Activated naive CD4-positive, alpha-beta T cell treated with anti-CD3 and anti-CD28 coated beads, Interleukin-2, amount 10 ng/mL, durations not matched to agents 7 days and 5 days (primary cell): Measurements from ENCODE around the gene NKD1.

Experiments
- CTCF ChIA-PET: fragments of 350-600 bp; sonication (Branson Sonifier 250); formaldehyde crosslinking; loops from one replicate; lab custom pipeline; 2021; ENCODE audit warnings: antibody characterized with exemption; lab: Charles Lee
- DNase-seq: peaks from one replicate; pipeline ENCODE4 v3.0.0-alpha.2; 2020
- H3K27ac Mint-ChIP-seq: one replicate; pipeline ENCODE4 v1.8.0; 2021; ENCODE audit warnings: mild to moderate bottlenecking, moderate library complexity, mixed read lengths
- H3K27me3 Mint-ChIP-seq: one replicate; pipeline ENCODE4 v1.8.0; 2021; ENCODE audit warnings: mild to moderate bottlenecking, mixed read lengths
- H3K36me3 Mint-ChIP-seq: one replicate; pipeline ENCODE4 v1.8.0; 2021; ENCODE audit warnings: mixed read lengths
- H3K4me1 Mint-ChIP-seq: one replicate; pipeline ENCODE4 v1.8.0; 2021; ENCODE audit warnings: mixed read lengths
- H3K4me3 Mint-ChIP-seq: one replicate; pipeline ENCODE4 v1.8.0; 2021; ENCODE audit warnings: mild to moderate bottlenecking, moderate library complexity, mixed read lengths
- H3K9me3 Mint-ChIP-seq: one replicate; pipeline ENCODE4 v1.8.0; 2021; ENCODE audit warnings: mixed read lengths

NKD1 gene

DNA sequence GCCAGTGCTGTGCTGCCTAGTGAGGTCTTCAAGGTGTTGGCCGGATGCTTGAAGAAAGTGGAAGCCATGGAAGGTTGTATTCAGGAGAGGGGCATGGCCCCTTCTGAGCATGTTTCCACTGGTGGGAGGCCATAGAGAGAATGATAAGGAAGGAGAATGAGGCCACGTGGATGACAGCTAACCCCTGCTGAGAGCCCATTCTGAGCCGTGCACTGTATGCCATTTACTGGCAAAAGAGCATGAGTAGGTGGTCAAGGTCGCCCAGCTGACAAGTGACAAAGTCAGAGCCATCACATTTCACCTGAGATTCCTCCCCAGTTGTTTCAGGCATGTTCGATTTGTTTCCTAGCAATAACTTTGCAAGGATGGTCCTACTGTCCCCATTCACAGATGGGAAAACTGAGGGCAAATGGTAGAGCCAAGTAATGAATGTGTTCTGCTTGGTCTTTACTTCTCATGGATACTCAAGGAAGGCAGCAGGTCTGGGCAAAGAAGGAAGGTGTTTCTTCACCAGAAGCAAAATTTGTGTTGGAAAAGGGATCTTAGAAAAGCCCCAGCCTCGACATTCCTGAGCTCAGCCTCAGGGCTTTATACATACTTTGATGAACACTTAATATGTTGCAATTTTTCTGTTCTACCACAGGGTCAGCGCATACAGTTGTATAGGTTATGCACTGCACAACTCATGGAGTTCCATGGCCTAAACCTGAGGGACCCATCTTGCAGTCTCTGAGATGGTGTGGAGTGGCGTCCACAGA lies 10.5 kb upstream of the NKD1 start:
- DNase-seq, result no peak
- H3K4me1 Mint-ChIP-seq, result no peaks in the 10 kb centered on the region
- no peaks in the 10 kb centered on the region for H3K36me3 Mint-ChIP-seq
- H3K27ac Mint-ChIP-seq, result no peak overlapping the region
- CTCF ChIA-PET, result interaction anchor here (1.9 kb wide), 1 partner anchor 269 kb away, joined by 5 read pairs; no protein-coding TSS in a partner anchor
- no peak overlapping the region for H3K4me3 Mint-ChIP-seq
- H3K9me3 Mint-ChIP-seq, result peaks cover 1% of the 10 kb centered on the region
- H3K27me3 Mint-ChIP-seq, result peaks cover 65% of the 10 kb centered on the region

GRCh38 chr16:50538411-50539052 lies 9.7 kb upstream of the NKD1 start:
- Mint-ChIP-seq H3K36me3 (no peaks in the 10 kb centered on the region), H3K9me3 (peaks cover 9% of the 10 kb centered on the region), H3K27me3 (peaks cover 73% of the 10 kb centered on the region), H3K27ac (no peak overlapping the region), H3K4me1 (no peaks in the 10 kb centered on the region), H3K4me3 (no peak overlapping the region)
- no peak for DNase-seq
- CTCF ChIA-PET, result no interaction called here

GRCh38 chr16:50539053-50539695 lies 9.0 kb upstream of the NKD1 start:
- CTCF ChIA-PET, result interaction anchor here (0.6 kb wide), 1 partner anchor 37 kb away, joined by 3 read pairs; no protein-coding TSS in a partner anchor
- peaks cover 15% of the 10 kb centered on the region for H3K9me3 Mint-ChIP-seq
- peaks cover 74% of the 10 kb centered on the region for H3K27me3 Mint-ChIP-seq
- no peaks in the 10 kb centered on the region for H3K4me1 Mint-ChIP-seq
- no peak overlapping the region for H3K4me3 Mint-ChIP-seq
- H3K36me3 Mint-ChIP-seq, result peaks cover 4% of the 10 kb centered on the region
- no peak for DNase-seq
- no peak overlapping the region for H3K27ac Mint-ChIP-seq

DNA sequence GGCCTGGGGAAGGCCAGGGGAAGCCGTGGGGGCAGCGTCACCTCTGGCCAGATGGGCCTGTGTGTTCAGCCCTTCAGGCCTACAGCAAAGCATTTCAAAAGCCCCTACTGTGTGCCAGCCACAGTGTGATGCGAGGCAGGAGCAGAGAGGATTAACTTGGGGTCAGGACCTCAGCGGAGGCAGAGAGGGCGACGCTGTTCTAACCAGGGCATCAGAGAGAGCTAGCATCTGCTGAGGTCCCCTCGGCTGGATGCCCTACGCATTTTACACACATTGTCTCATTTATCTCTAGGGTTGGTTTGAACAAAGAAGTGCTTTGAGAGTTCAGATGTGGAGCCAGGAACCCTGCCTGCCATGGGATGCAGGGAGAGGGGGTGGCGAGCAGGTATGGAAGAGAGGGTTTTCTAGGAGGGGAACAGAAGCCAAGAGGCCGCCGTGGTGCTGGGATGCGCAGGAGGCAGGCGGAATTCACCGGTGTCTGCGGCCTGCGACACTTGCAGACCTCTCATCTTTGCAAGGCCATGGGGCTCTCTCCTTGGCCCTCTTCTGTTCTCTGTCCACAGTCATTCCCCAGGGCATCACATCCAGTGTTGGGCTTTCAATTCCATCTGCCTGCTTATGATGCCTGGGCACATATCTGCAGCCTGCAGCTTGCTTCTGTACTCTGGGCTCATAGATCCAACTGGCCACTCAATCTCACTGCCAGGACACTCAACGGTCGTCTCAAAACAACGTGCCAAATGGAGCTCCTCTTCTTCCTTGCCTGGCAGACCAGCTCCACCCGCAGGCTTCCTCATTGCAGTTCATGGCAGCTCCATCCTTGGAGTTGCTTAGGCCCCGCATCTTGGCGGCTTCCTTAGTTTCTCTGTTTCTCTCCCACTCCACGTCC lies 8.1 kb upstream of the NKD1 start:
- Mint-ChIP-seq H3K4me1 (no peaks in the 10 kb centered on the region), H3K9me3 (peaks cover 18% of the 10 kb centered on the region), H3K4me3 (no peak overlapping the region), H3K36me3 (peaks cover 4% of the 10 kb centered on the region), H3K27me3 (peaks cover 79% of the 10 kb centered on the region), H3K27ac (no peak overlapping the region)
- CTCF ChIA-PET, result interaction anchor here (0.6 kb wide), 1 partner anchor 38 kb away, joined by 3 read pairs; no protein-coding TSS in a partner anchor
- no peak for DNase-seq

DNA sequence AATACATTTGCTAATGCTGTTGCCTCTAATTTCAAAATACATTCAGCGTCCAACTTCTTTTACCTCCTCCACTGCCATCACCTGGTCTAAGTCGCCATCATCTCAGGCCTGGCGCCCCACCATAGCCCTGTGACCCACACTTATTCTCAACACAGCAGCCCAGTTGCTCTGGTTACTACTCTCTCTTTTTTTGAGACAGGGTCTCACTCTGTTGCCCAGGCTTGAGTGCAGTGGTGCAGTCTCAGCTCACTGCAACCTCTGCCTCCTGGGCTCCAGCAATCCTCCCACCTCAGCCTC lies 7.5 kb upstream of the NKD1 start:
- Mint-ChIP-seq H3K9me3 (peaks cover 18% of the 10 kb centered on the region), H3K4me1 (no peaks in the 10 kb centered on the region), H3K36me3 (peaks cover 4% of the 10 kb centered on the region), H3K4me3 (no peak overlapping the region), H3K27ac (no peak overlapping the region), H3K27me3 (peaks cover 85% of the 10 kb centered on the region)
- DNase-seq, result no peak
- CTCF ChIA-PET, result no interaction called here

GRCh38 chr16:50542703-50543102 lies 5.5 kb upstream of the NKD1 start:
- peaks cover 9% of the 10 kb centered on the region for H3K4me1 Mint-ChIP-seq
- no peak overlapping the region for H3K4me3 Mint-ChIP-seq
- no peak for DNase-seq
- CTCF ChIA-PET, result interaction anchor here (0.7 kb wide), 1 partner anchor 123 kb away, joined by 3 read pairs; no protein-coding TSS in a partner anchor
- H3K27ac Mint-ChIP-seq, result no peak overlapping the region
- H3K36me3 Mint-ChIP-seq, result peaks cover 4% of the 10 kb centered on the region
- H3K9me3 Mint-ChIP-seq, result peaks cover 18% of the 10 kb centered on the region
- peaks cover 90% of the 10 kb centered on the region for H3K27me3 Mint-ChIP-seq

DNA sequence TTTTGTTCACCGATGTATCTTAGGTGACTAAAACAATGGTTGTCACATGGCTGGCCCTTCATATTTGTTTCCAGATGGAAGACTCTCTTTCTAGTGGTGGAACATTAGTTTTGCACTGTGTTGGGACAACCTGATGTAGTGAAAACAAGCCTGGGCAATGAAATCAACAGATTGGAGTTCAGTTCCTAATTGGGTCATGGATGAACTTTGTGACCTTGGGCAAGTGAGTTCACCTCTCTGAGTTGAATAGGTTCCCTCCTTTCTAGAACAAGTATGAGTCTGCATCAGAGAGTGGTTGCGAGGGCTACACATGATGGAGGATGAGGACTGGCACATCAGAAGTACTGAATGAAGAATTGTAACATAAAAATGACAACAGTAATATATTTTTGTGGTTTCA lies 2.1 kb upstream of the NKD1 start:
- no peak overlapping the region for H3K4me3 Mint-ChIP-seq
- H3K9me3 Mint-ChIP-seq, result peaks cover 18% of the 10 kb centered on the region
- peaks cover 87% of the 10 kb centered on the region for H3K27me3 Mint-ChIP-seq
- no peak for DNase-seq
- peaks cover 4% of the 10 kb centered on the region for H3K36me3 Mint-ChIP-seq
- H3K4me1 Mint-ChIP-seq, result peaks cover 14% of the 10 kb centered on the region
- CTCF ChIA-PET, result no interaction called here
- no peak overlapping the region for H3K27ac Mint-ChIP-seq

DNA sequence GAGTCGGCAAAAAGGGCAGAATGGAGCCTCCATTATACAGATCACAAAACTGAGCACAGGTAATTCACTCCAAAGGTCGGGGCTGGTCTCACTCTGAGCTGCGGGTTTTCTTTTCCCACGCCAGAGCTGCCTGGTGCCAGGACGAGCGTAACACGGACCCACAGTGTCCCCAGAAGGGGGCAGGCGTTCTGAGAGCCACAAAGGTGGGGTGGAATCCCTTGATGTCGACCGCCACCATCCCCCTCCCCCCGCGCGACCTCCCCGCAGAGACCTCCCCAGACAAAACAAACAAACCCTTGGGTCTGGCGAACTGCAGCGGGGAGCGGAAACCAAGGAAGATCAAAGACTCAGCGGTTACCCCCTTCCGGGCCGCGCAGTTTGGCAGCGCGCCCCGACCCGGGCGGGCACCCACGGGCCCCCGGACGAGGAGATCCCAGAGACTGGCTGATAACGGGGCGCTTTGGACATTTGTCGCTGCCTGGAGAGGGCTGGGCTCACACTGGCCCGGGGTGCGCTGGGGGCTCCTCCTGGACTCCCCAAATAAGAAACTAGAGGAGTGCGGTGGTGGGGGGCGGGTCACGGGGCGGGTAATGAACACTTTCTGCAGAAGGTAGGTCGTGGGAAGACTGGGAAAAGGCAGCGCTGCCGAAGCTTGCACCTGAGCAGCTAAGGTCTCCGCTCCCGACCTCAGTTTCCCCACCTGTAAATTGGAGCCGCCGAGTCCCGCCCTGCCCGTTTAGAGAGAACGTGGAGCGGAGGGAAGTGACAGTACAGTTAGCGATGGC lies 664 bp upstream of the NKD1 start:
- H3K36me3 Mint-ChIP-seq, result peaks cover 4% of the 10 kb centered on the region
- H3K4me1 Mint-ChIP-seq, result peaks cover 14% of the 10 kb centered on the region
- CTCF ChIA-PET, result interaction anchor here (1.2 kb wide), 1 partner anchor 118 kb away, joined by 3 read pairs; no protein-coding TSS in a partner anchor
- H3K27ac Mint-ChIP-seq, result peak overlapping the region; percentile 75
- H3K9me3 Mint-ChIP-seq, result peaks cover 17% of the 10 kb centered on the region
- peak overlapping the region; percentile 75 for H3K4me3 Mint-ChIP-seq
- peak; percentile 86 for DNase-seq
- peaks cover 87% of the 10 kb centered on the region for H3K27me3 Mint-ChIP-seq

- no peak for DNase-seq
- Mint-ChIP-seq H3K4me3 (peak overlapping the region; percentile 62), H3K36me3 (peaks cover under 1% of the 10 kb centered on the region), H3K9me3 (peaks cover 5% of the 10 kb centered on the region), H3K27ac (no peak overlapping the region), H3K27me3 (peaks cover 86% of the 10 kb centered on the region), H3K4me1 (peaks cover 14% of the 10 kb centered on the region)
- CTCF ChIA-PET, result interaction anchor here (1.1 to 1.2 kb wide), 2 partner anchors 123 to 258 kb away, joined by 3 read pairs; no protein-coding TSS in a partner anchor
Measured at GRCh38 chr16:50548909-50549560, 839 bp downstream of the NKD1 start.

- H3K4me3 Mint-ChIP-seq, result peak overlapping the region; percentile 44
- no peak for DNase-seq
- no peaks in the 10 kb centered on the region for H3K9me3 Mint-ChIP-seq
- peaks cover 85% of the 10 kb centered on the region for H3K27me3 Mint-ChIP-seq
- no peak overlapping the region for H3K27ac Mint-ChIP-seq
- H3K4me1 Mint-ChIP-seq, result peaks cover 14% of the 10 kb centered on the region
- no peaks in the 10 kb centered on the region for H3K36me3 Mint-ChIP-seq
- CTCF ChIA-PET, result interaction anchor here (1.1 to 1.2 kb wide), 2 partner anchors 122 to 257 kb away, joined by 3 read pairs; no protein-coding TSS in a partner anchor
Measured at GRCh38 chr16:50549561-50549915, 1.3 kb downstream of the NKD1 start.

- peaks cover 84% of the 10 kb centered on the region for H3K27me3 Mint-ChIP-seq
- no peaks in the 10 kb centered on the region for H3K9me3 Mint-ChIP-seq
- no peaks in the 10 kb centered on the region for H3K36me3 Mint-ChIP-seq
- DNase-seq, result no peak
- no peak overlapping the region for H3K27ac Mint-ChIP-seq
- peaks cover 14% of the 10 kb centered on the region for H3K4me1 Mint-ChIP-seq
- H3K4me3 Mint-ChIP-seq, result peak overlapping the region; percentile 44
- CTCF ChIA-PET, result interaction anchor here (1.1 to 1.2 kb wide), 2 partner anchors 122 to 257 kb away, joined by 3 read pairs; no protein-coding TSS in a partner anchor
Measured at GRCh38 chr16:50550035-50550434, 1.8 kb downstream of the NKD1 start.

- DNase-seq, result no peak
- Mint-ChIP-seq H3K27ac (no peak overlapping the region), H3K9me3 (no peaks in the 10 kb centered on the region), H3K36me3 (no peaks in the 10 kb centered on the region), H3K4me3 (no peak overlapping the region), H3K27me3 (peaks cover 81% of the 10 kb centered on the region), H3K4me1 (peaks cover 14% of the 10 kb centered on the region)
- CTCF ChIA-PET, result interaction anchor here (0.8 kb wide), 1 partner anchor 76 kb away, joined by 3 read pairs; no protein-coding TSS in a partner anchor
Measured at GRCh38 chr16:50550866-50551641, 2.9 kb downstream of the NKD1 start.
